Cardiac muscle cell (in vitro differentiated cells and primary cell): ENCODE data around the gene XYLT1. TPM values are rescaled to one million over a fixed set of nuclear protein-coding genes. Genes with fewer than 3 reads are reported as not detected.

Experiments
- DNase-seq, 2 donors: peaks; one replicate each; pipeline versions ENCODE4 v3.0.0 to v3.0.0-alpha.2; 2010 to 2017; ENCODE audit warnings: low read depth in 1 of 2, low spot score in 1 of 2
- H3K27ac ChIP-seq: fragments of 200-600 bp; sonication (generic); 2 replicates; pipeline ENCODE4 v1.5.1; 2016
- H3K27me3 ChIP-seq: fragments of 200-600 bp; sonication (generic); 2 replicates; pipeline ENCODE4 v1.6.0; 2016; ENCODE audit warnings: control low read depth
- H3K36me3 ChIP-seq: fragments of 200-600 bp; sonication (generic); 2 replicates; pipeline ENCODE4 v1.5.1; 2016; ENCODE audit warnings: control low read depth
- H3K4me1 ChIP-seq: fragments of 200-600 bp; sonication (generic); 2 replicates; pipeline ENCODE4 v1.8.1; 2017; ENCODE audit warnings: low read depth, mild to moderate bottlenecking, mixed run types
- H3K4me3 ChIP-seq: fragments of 200-600 bp; sonication (generic); 2 replicates; pipeline ENCODE4 v1.5.1; 2016; ENCODE audit warnings: mild to moderate bottlenecking
- H3K9me3 ChIP-seq: fragments of 200-600 bp; sonication (generic); 2 replicates; pipeline ENCODE4 v1.5.1; 2017; ENCODE audit warnings: low read depth, mild to moderate bottlenecking, control low read depth
- CTCF ChIP-seq: IDR thresholded peaks from 2 replicates; pipeline ENCODE4 v1.5.1; 2012; ENCODE audit warnings: low read depth, mild to moderate bottlenecking, low read length
- polyA plus RNA-seq: library from polyadenylated mRNA; unstranded; fragments of >200 nt; fragmentation: Nextera tagmentation; extraction: Ambion mirVana; gene quantifications from 2 replicates; pipeline ENCODE4 v1.2.1, GENCODE V29; 2016
- total RNA-seq: library from RNA; depleted of rRNA; stranded (reverse); fragments of >200 nt; gene quantifications from 2 replicates; pipeline ENCODE4 v1.2.3, GENCODE V29; 2016

Gene XYLT1
- total and polyA plus RNA-seq, 2 experiments from 2014 or later: 3.1 to 7.2 TPM

- H3K27me3 ChIP-seq: peaks cover 5% of the 10 kb centered on the region
- no peak for TF ChIP-seq CTCF
- no peak for DNase-seq
- no peaks in the 10 kb centered on the region for H3K36me3 ChIP-seq
- no peaks in the 10 kb centered on the region for H3K9me3 ChIP-seq
- peaks cover 4% of the 10 kb centered on the region for H3K4me1 ChIP-seq
- no peak overlapping the region for H3K27ac ChIP-seq
- no peak overlapping the region for H3K4me3 ChIP-seq
Measured at GRCh38 chr16:17515421-17516210, 44.9 kb upstream of the XYLT1 start.

GRCh38 chr16:17512636-17513220 is 42.0 kb upstream of the XYLT1 start:
- Histone ChIP-seq H3K27me3 (no peaks in the 10 kb centered on the region), H3K36me3 (no peaks in the 10 kb centered on the region), H3K9me3 (no peaks in the 10 kb centered on the region), H3K4me3 (no peak overlapping the region), H3K27ac (no peak overlapping the region), H3K4me1 (peaks cover 4% of the 10 kb centered on the region)
- DNase-seq: no peak
- no peak for TF ChIP-seq CTCF

- DNase-seq: no peak
- TF ChIP-seq CTCF: no peak
- no peak overlapping the region for H3K4me3 ChIP-seq
- no peak overlapping the region for H3K27ac ChIP-seq
- no peaks in the 10 kb centered on the region for H3K36me3 ChIP-seq
- H3K27me3 ChIP-seq: no peaks in the 10 kb centered on the region
- no peaks in the 10 kb centered on the region for H3K9me3 ChIP-seq
- H3K4me1 ChIP-seq: peaks cover 4% of the 10 kb centered on the region
Measured at GRCh38 chr16:17511340-17511739, 40.6 kb upstream of the XYLT1 start.

- Histone ChIP-seq H3K27ac (no peak overlapping the region), H3K4me1 (peaks cover 4% of the 10 kb centered on the region), H3K4me3 (no peak overlapping the region), H3K27me3 (no peaks in the 10 kb centered on the region), H3K9me3 (no peaks in the 10 kb centered on the region), H3K36me3 (no peaks in the 10 kb centered on the region)
- DNase-seq: no peak
- TF ChIP-seq CTCF: no peak
Measured at GRCh38 chr16:17510567-17510966, 39.8 kb upstream of the XYLT1 start.

- no peaks in the 10 kb centered on the region for H3K36me3 ChIP-seq
- TF ChIP-seq CTCF: no peak
- no peak for DNase-seq
- no peak overlapping the region for H3K4me3 ChIP-seq
- H3K27me3 ChIP-seq: no peaks in the 10 kb centered on the region
- no peak overlapping the region for H3K27ac ChIP-seq
- H3K4me1 ChIP-seq: peaks cover 4% of the 10 kb centered on the region
- H3K9me3 ChIP-seq: no peaks in the 10 kb centered on the region
Measured at GRCh38 chr16:17509194-17509593, 38.4 kb upstream of the XYLT1 start.
